Lower leg skin (tissue), 3 donors: Measurements from ENCODE around the gene RESP18.

Experiments used
- POLR2A ChIP-seq, 2 donors: fragments of 450-650 bp; IDR thresholded peaks; one replicate each; pipeline ENCODE4 v1.6.1; 2016 to 2017; ENCODE audit warnings: antibody characterized with exemption in 2 of 2, mild to moderate bottlenecking in 1 of 2, moderate library complexity in 1 of 2
- TF ChIP-seq, protein P1 (sequence below), 3 donors: fragments of 450-650 bp; IDR thresholded peaks; one replicate each; pipeline ENCODE4 v1.5.1; 2016; ENCODE audit warnings: antibody characterized with exemption in 3 of 3, mild to moderate bottlenecking in 3 of 3, moderate library complexity in 2 of 3

DNA sequence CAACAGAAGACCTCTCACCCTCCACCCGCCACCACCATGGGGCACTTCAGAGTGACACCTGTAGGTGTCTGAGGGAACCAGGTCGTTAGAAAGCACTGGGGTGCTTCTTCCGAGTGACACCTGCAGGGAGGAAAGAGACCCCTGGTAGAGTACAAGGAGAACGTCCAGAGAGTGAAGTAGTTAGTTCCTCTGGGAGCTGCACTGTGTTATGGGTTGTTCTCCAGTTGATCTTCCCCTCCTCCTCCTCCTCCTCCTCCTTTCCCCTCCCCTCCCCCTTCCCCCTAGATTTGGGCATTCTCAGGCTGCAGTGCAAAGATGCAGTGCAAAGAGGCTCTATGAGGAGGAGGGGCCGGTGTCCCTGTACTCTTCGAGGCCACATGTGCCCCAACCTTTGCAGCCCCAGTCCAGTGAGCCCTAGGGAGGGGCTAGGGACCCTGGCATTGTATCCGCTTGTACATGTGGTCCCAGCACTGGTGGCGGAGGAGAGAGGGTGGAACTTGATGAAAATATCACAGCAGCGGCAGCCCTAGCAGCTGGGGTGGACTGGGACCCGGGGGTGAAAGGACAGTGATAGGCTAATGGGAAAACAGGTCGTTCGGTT is 52.5 kb downstream of the RESP18 start:
- TF ChIP-seq, protein P1, sequence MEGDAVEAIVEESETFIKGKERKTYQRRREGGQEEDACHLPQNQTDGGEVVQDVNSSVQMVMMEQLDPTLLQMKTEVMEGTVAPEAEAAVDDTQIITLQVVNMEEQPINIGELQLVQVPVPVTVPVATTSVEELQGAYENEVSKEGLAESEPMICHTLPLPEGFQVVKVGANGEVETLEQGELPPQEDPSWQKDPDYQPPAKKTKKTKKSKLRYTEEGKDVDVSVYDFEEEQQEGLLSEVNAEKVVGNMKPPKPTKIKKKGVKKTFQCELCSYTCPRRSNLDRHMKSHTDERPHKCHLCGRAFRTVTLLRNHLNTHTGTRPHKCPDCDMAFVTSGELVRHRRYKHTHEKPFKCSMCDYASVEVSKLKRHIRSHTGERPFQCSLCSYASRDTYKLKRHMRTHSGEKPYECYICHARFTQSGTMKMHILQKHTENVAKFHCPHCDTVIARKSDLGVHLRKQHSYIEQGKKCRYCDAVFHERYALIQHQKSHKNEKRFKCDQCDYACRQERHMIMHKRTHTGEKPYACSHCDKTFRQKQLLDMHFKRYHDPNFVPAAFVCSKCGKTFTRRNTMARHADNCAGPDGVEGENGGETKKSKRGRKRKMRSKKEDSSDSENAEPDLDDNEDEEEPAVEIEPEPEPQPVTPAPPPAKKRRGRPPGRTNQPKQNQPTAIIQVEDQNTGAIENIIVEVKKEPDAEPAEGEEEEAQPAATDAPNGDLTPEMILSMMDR (IDR thresholded peaks at IDR 0.05) = no peak
- no peak for TF ChIP-seq POLR2A (IDR thresholded peaks at IDR 0.05)
